Subcutaneous adipose tissue (tissue), 4 donors: ENCODE data around the gene RGS2. TPM values are rescaled to one million over a fixed set of nuclear protein-coding genes. Genes with fewer than 3 reads are reported as not detected.

Experiments used
- total RNA-seq, 4 donors: library from RNA; depleted of rRNA; stranded (reverse); fragments of >200 nt; gene quantifications; one replicate each; pipeline ENCODE4 v1.1.0, GENCODE V29; 2016

RGS2 gene
- total RNA-seq, 4 donors from 2014 or later, result 10.2 to 185 (median 76.1) TPM

Other genes starting within 250 kb of the RGS2 start
- gene RGS1, start 233.3 kb upstream of the RGS2 start, total RNA-seq, result 100 to 1,000 TPM in 1 of 4 donors, 10 to 100 TPM in 2, 1 to 10 TPM in 1; 2.6 to 693 (median 77.0) TPM
- gene RGS13, start 172.9 kb upstream of the RGS2 start, total RNA-seq, result 1 to 10 TPM in 2 of 4 donors, under 1 TPM in 2; 0.19 to 1.4 (median 1.0) TPM